ENCODE results near the gene CFTR.

Gene CFTR

GRCh38 chr7:117690147-117690546, 210.3 kb downstream of the CFTR start:
- H3K4me3 ChIP-seq (ENCODE audit: low read depth, low read length, poor library complexity, severe bottlenecking): no peak overlapping the region
- H3K4me1 ChIP-seq (ENCODE audit: insufficient read depth, low read length, severe bottlenecking): no peaks in the 10 kb centered on the region
- H3F3A ChIP-seq (ENCODE audit: insufficient read depth, low read length): no peaks in the 10 kb centered on the region
- H3K9me3 ChIP-seq (ENCODE audit: low read length): no peaks in the 10 kb centered on the region
- H3K36me3 ChIP-seq (ENCODE audit: insufficient read depth, low read length): no peaks in the 10 kb centered on the region
- no peak for TF ChIP-seq CTCF (IDR thresholded peaks at IDR 0.05; ENCODE audit: low read length)
- no peak for TF ChIP-seq EZH2 (IDR thresholded peaks at IDR 0.05; ENCODE audit: borderline replicate concordance, low read length)
- no peak overlapping the region for H2AFZ ChIP-seq (ENCODE audit: low read length)
- H3K9ac ChIP-seq (ENCODE audit: low read length): no peak overlapping the region
- no peaks in the 10 kb centered on the region for H3K27me3 ChIP-seq (ENCODE audit: insufficient read depth, low read length)
- H3K4me2 ChIP-seq (ENCODE audit: low read length): no peak overlapping the region
- H3K27ac ChIP-seq (ENCODE audit: low read depth, low read length, poor library complexity, severe bottlenecking): no peak overlapping the region
- H3K9me2 ChIP-seq (ENCODE audit: low read depth, low read length): no peaks in the 10 kb centered on the region
- no peaks in the 10 kb centered on the region for H3K79me2 ChIP-seq (ENCODE audit: insufficient read depth, low read length)
- H4K20me1 ChIP-seq (ENCODE audit: insufficient read depth, low read length): no peaks in the 10 kb centered on the region

- Histone ChIP-seq H3K4me2 (ENCODE audit: low read length) (no peak overlapping the region), H3K4me1 (ENCODE audit: insufficient read depth, low read length, severe bottlenecking) (no peaks in the 10 kb centered on the region), H3K4me3 (ENCODE audit: low read depth, low read length, poor library complexity, severe bottlenecking) (no peak overlapping the region), H3K79me2 (ENCODE audit: insufficient read depth, low read length) (no peaks in the 10 kb centered on the region), H4K20me1 (ENCODE audit: insufficient read depth, low read length) (no peaks in the 10 kb centered on the region), H3F3A (ENCODE audit: insufficient read depth, low read length) (no peaks in the 10 kb centered on the region), H3K27ac (ENCODE audit: low read depth, low read length, poor library complexity, severe bottlenecking) (no peak overlapping the region), H3K36me3 (ENCODE audit: insufficient read depth, low read length) (no peaks in the 10 kb centered on the region), H3K9me3 (ENCODE audit: low read length) (no peaks in the 10 kb centered on the region), H3K27me3 (ENCODE audit: insufficient read depth, low read length) (no peaks in the 10 kb centered on the region), H2AFZ (ENCODE audit: low read length) (no peak overlapping the region), H3K9me2 (ENCODE audit: low read depth, low read length) (no peaks in the 10 kb centered on the region), H3K9ac (ENCODE audit: low read length) (no peak overlapping the region)
- TF ChIP-seq EZH2 (IDR thresholded peaks at IDR 0.05; ENCODE audit: borderline replicate concordance, low read length) (no peak), CTCF (IDR thresholded peaks at IDR 0.05; ENCODE audit: low read length) (no peak)
Measured at GRCh38 chr7:117692338-117692737, 212.5 kb downstream of the CFTR start.

GRCh38 chr7:117698018-117698417, 218.2 kb downstream of the CFTR start:
- H4K20me1 ChIP-seq (ENCODE audit: insufficient read depth, low read length): no peaks in the 10 kb centered on the region
- H3K4me2 ChIP-seq (ENCODE audit: low read length): no peak overlapping the region
- no peak overlapping the region for H3K4me3 ChIP-seq (ENCODE audit: low read depth, low read length, poor library complexity, severe bottlenecking)
- no peak overlapping the region for H3K27ac ChIP-seq (ENCODE audit: low read depth, low read length, poor library complexity, severe bottlenecking)
- TF ChIP-seq EZH2 (IDR thresholded peaks at IDR 0.05; ENCODE audit: borderline replicate concordance, low read length) (no peak), CTCF (IDR thresholded peaks at IDR 0.05; ENCODE audit: low read length) (no peak)
- H3K9me2 ChIP-seq (ENCODE audit: low read depth, low read length): no peaks in the 10 kb centered on the region
- no peak overlapping the region for H3K9ac ChIP-seq (ENCODE audit: low read length)
- no peak overlapping the region for H2AFZ ChIP-seq (ENCODE audit: low read length)
- no peaks in the 10 kb centered on the region for H3K4me1 ChIP-seq (ENCODE audit: insufficient read depth, low read length, severe bottlenecking)
- H3K79me2 ChIP-seq (ENCODE audit: insufficient read depth, low read length): no peaks in the 10 kb centered on the region
- H3K36me3 ChIP-seq (ENCODE audit: insufficient read depth, low read length): no peaks in the 10 kb centered on the region
- H3K9me3 ChIP-seq (ENCODE audit: low read length): no peaks in the 10 kb centered on the region
- H3K27me3 ChIP-seq (ENCODE audit: insufficient read depth, low read length): no peaks in the 10 kb centered on the region
- no peaks in the 10 kb centered on the region for H3F3A ChIP-seq (ENCODE audit: insufficient read depth, low read length)

Measured in OCI-LY1 (cell line).